ENCODE data around the gene CBLN4. TPM values are rescaled to one million over a fixed set of nuclear protein-coding genes. Genes with fewer than 3 reads are reported as not detected.

Gene CBLN4
- polyA plus RNA-seq, 1 donor from 2014 or later, result 0.14 TPM

GRCh38 chr20:55947701-55948100, 57.6 kb downstream of the CBLN4 start:
- no peaks in the 10 kb centered on the region for H3K36me3 ChIP-seq (ENCODE audit: insufficient read depth, low read length)
- no peak overlapping the region for H3K4me2 ChIP-seq (ENCODE audit: low read length)
- H2AFZ ChIP-seq (ENCODE audit: low read depth, low read length), result no peak overlapping the region
- no peak for TF ChIP-seq MXI1 (conservative IDR thresholded peaks at IDR 0.05; ENCODE audit: poor library complexity, severe bottlenecking)
- TF ChIP-seq TAF1 (IDR thresholded peaks at IDR 0.05; ENCODE audit: low read depth), result no peak
- TF ChIP-seq EZH2 (IDR thresholded peaks at IDR 0.05; ENCODE audit: borderline replicate concordance, insufficient read depth, low read length, poor library complexity, severe bottlenecking), result no peak
- TF ChIP-seq POLR2AphosphoS5 (IDR thresholded peaks at IDR 0.05), result no peak
- TF ChIP-seq SMC3 (conservative IDR thresholded peaks at IDR 0.05; ENCODE audit: poor library complexity), result no peak
- TF ChIP-seq, protein P1, sequence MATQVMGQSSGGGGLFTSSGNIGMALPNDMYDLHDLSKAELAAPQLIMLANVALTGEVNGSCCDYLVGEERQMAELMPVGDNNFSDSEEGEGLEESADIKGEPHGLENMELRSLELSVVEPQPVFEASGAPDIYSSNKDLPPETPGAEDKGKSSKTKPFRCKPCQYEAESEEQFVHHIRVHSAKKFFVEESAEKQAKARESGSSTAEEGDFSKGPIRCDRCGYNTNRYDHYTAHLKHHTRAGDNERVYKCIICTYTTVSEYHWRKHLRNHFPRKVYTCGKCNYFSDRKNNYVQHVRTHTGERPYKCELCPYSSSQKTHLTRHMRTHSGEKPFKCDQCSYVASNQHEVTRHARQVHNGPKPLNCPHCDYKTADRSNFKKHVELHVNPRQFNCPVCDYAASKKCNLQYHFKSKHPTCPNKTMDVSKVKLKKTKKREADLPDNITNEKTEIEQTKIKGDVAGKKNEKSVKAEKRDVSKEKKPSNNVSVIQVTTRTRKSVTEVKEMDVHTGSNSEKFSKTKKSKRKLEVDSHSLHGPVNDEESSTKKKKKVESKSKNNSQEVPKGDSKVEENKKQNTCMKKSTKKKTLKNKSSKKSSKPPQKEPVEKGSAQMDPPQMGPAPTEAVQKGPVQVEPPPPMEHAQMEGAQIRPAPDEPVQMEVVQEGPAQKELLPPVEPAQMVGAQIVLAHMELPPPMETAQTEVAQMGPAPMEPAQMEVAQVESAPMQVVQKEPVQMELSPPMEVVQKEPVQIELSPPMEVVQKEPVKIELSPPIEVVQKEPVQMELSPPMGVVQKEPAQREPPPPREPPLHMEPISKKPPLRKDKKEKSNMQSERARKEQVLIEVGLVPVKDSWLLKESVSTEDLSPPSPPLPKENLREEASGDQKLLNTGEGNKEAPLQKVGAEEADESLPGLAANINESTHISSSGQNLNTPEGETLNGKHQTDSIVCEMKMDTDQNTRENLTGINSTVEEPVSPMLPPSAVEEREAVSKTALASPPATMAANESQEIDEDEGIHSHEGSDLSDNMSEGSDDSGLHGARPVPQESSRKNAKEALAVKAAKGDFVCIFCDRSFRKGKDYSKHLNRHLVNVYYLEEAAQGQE (IDR thresholded peaks at IDR 0.05; ENCODE audit: borderline replicate concordance), result no peak
- TF ChIP-seq RAD21 (conservative IDR thresholded peaks at IDR 0.05), result no peak
- TF ChIP-seq, protein P2, sequence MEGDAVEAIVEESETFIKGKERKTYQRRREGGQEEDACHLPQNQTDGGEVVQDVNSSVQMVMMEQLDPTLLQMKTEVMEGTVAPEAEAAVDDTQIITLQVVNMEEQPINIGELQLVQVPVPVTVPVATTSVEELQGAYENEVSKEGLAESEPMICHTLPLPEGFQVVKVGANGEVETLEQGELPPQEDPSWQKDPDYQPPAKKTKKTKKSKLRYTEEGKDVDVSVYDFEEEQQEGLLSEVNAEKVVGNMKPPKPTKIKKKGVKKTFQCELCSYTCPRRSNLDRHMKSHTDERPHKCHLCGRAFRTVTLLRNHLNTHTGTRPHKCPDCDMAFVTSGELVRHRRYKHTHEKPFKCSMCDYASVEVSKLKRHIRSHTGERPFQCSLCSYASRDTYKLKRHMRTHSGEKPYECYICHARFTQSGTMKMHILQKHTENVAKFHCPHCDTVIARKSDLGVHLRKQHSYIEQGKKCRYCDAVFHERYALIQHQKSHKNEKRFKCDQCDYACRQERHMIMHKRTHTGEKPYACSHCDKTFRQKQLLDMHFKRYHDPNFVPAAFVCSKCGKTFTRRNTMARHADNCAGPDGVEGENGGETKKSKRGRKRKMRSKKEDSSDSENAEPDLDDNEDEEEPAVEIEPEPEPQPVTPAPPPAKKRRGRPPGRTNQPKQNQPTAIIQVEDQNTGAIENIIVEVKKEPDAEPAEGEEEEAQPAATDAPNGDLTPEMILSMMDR (IDR thresholded peaks at IDR 0.05; ENCODE audit: poor library complexity, severe bottlenecking), result no peak
- no peak for TF ChIP-seq EP300 (conservative IDR thresholded peaks at IDR 0.05; ENCODE audit: poor library complexity, severe bottlenecking)
- H3K9me3 ChIP-seq (ENCODE audit: low read length), result no peaks in the 10 kb centered on the region
- no peak overlapping the region for H3K27ac ChIP-seq (ENCODE audit: low read length)
- H3K4me3 ChIP-seq (ENCODE audit: low read length), result no peak overlapping the region
- H4K20me1 ChIP-seq (ENCODE audit: insufficient read depth), result no peaks in the 10 kb centered on the region
- no peak overlapping the region for H3K9ac ChIP-seq (ENCODE audit: low read length)
- H3F3A ChIP-seq (ENCODE audit: insufficient read depth, low read length, poor library complexity, severe bottlenecking), result no peaks in the 10 kb centered on the region
- no peaks in the 10 kb centered on the region for H3K79me2 ChIP-seq (replicated peaks; ENCODE audit: insufficient read depth, low read length)
- H3K9me2 ChIP-seq (ENCODE audit: insufficient read depth, low read length), result no peaks in the 10 kb centered on the region
- no peaks in the 10 kb centered on the region for H3K27me3 ChIP-seq (ENCODE audit: insufficient read depth, low read depth, low read length)

Other genes starting within 250 kb of the CBLN4 start
- not detected in 2 replicates for gene MC3R, start 243.2 kb upstream of the CBLN4 start, polyA plus RNA-seq

Measured in neural cell (in vitro differentiated cells).